GM12878 (cell line): ENCODE measurements around the gene ZBTB39. TPM values are rescaled to one million over a fixed set of nuclear protein-coding genes. Genes with fewer than 3 reads are reported as not detected.

Source experiments
- ATAC-seq: fragments of 200-7000 bp; cut with Tn5 transposase; 3 replicates; pipeline ENCODE4 v1.9.1; 2020; ENCODE audit warnings: mild to moderate bottlenecking, moderate library complexity
- BruUV-seq: library from RNA; stranded (reverse); fragments of 400-500 nt; replicated peaks from 2 replicates; lab custom pipeline; 2021; lab: Mats Ljungman, UMichigan
- CTCF ChIA-PET: fragments of 300-600 bp; sonication (Branson Sonifier 250); formaldehyde crosslinking; extraction: SDS; loops from one replicate; lab custom pipeline; 2021; ENCODE audit warnings: inconsistent platforms; lab: Yijun Ruan, JAX
- POLR2A ChIA-PET: fragments of 350-600 bp; formaldehyde crosslinking; extraction: SDS; loops from one replicate; lab custom pipeline; 2021; ENCODE audit warnings: inconsistent platforms; lab: Charles Lee
- RAD21 ChIA-PET: fragments of 300-600 bp; sonication (Branson Sonifier 250); formaldehyde crosslinking; loops from one replicate; lab custom pipeline; 2023; ENCODE audit warnings: antibody characterized with exemption; ENCODE audit not compliant: unreplicated experiment; lab: Charles Lee
- SMC1A ChIA-PET: fragments of 300-600 bp; sonication (Branson Sonifier 250); formaldehyde crosslinking; loops from one replicate; lab custom pipeline; 2023; ENCODE audit not compliant: unreplicated experiment, uncharacterized antibody; lab: Charles Lee
- DNase-seq: peaks from one replicate; pipeline ENCODE4 v3.0.0-alpha.2; 2011; ENCODE audit warnings: low read depth, low spot score
- FAIRE-seq: peaks from 3 replicates; lab custom pipeline; 2011; peaks lifted over from hg19 to GRCh38; lab: Jason Lieb, UNC
- H2AFZ ChIP-seq: 2 replicates; pipeline ENCODE4 v1.6.0; 2011; ENCODE audit warnings: low read depth, low read length, control low read depth; ENCODE audit not compliant: control insufficient read depth
- H3K27ac ChIP-seq: 2 replicates; pipeline ENCODE4 v1.5.1; 2011; ENCODE audit warnings: control low read depth; ENCODE audit not compliant: control insufficient read depth, insufficient read depth
- H3K27me3 ChIP-seq, 2 experiments: replicated peaks in 1 of 2; 2 replicates each; pipeline versions ENCODE4 v1.6.0 to v1.6.1; 2011; ENCODE audit warnings: low read length in 1 of 2; ENCODE audit not compliant: control insufficient read depth in 2 of 2, insufficient read depth in 2 of 2
- H3K36me3 ChIP-seq, 2 experiments: 2 replicates each; pipeline ENCODE4 v1.5.1; 2011; ENCODE audit warnings: low read length in 1 of 2; ENCODE audit not compliant: control insufficient read depth in 2 of 2, insufficient read depth in 2 of 2
- H3K4me1 ChIP-seq: 2 replicates; pipeline ENCODE4 v1.6.1; 2011; ENCODE audit warnings: mild to moderate bottlenecking, low read length, moderate library complexity, mixed read lengths; ENCODE audit not compliant: control insufficient read depth, insufficient read depth
- H3K4me2 ChIP-seq: 2 replicates; pipeline ENCODE4 v1.6.0; 2011; ENCODE audit warnings: control low read depth; ENCODE audit not compliant: control insufficient read depth, insufficient read depth
- H3K4me3 ChIP-seq: fragments of 200-600 bp; sonication (generic); 2 replicates; pipeline ENCODE4 v1.5.1; 2016
- H3K79me2 ChIP-seq: 2 replicates; pipeline ENCODE4 v1.6.0; 2011; ENCODE audit warnings: low read length; ENCODE audit not compliant: control insufficient read depth, insufficient read depth
- H3K9ac ChIP-seq: 2 replicates; pipeline ENCODE4 v1.8.0; 2011; ENCODE audit warnings: low read length, control low read depth, mixed read lengths; ENCODE audit not compliant: control insufficient read depth, insufficient read depth
- H3K9me3 ChIP-seq: replicated peaks from 3 replicates; pipeline ENCODE4 v1.5.1; 2011; ENCODE audit warnings: mild to moderate bottlenecking, low read length; ENCODE audit not compliant: control insufficient read depth, insufficient read depth
- H4K20me1 ChIP-seq: 2 replicates; pipeline ENCODE4 v1.6.0; 2011; ENCODE audit not compliant: control insufficient read depth, insufficient read depth
- ASH2L ChIP-seq: fragments of 300-600, 200-600 bp; sonication (generic); IDR thresholded peaks from 2 replicates; pipeline ENCODE4 v1.6.1; 2017; ENCODE audit warnings: low read depth, mild to moderate bottlenecking, borderline replicate concordance
- CBX3 ChIP-seq: fragments of 200-600 bp; sonication (generic); IDR thresholded peaks from 2 replicates; pipeline ENCODE4 v1.6.1; 2016; ENCODE audit warnings: low read depth, borderline replicate concordance
- DPF2 ChIP-seq: fragments of 450-650 bp; IDR thresholded peaks from 2 replicates; pipeline ENCODE4 v1.6.1; 2017; ENCODE audit warnings: mild to moderate bottlenecking
- HSF1 ChIP-seq: fragments of 150-350 bp; IDR thresholded peaks from 2 replicates; pipeline ENCODE4 v1.6.1; 2014; ENCODE audit warnings: mild to moderate bottlenecking, low read depth, low read length
- LARP7 ChIP-seq: fragments of 450-650 bp; IDR thresholded peaks from 2 replicates; pipeline ENCODE4 v1.6.1; 2017; ENCODE audit warnings: mild to moderate bottlenecking
- NFIC ChIP-seq: IDR thresholded peaks from 2 replicates; pipeline ENCODE4 v1.6.1; 2012; ENCODE audit warnings: low read depth, mild to moderate bottlenecking, inconsistent platforms, low read length, moderate library complexity
- RAD51 ChIP-seq: fragments of 450-650 bp; IDR thresholded peaks from 2 replicates; pipeline ENCODE4 v1.6.1; 2016; ENCODE audit warnings: moderate library complexity, mild to moderate bottlenecking, inconsistent platforms
- SIN3A ChIP-seq: IDR thresholded peaks from 2 replicates; pipeline ENCODE4 v1.6.1; 2012; ENCODE audit warnings: low read depth, low read length, improper control_type of control experiment
- TCF7 ChIP-seq: IDR thresholded peaks from 2 replicates; pipeline ENCODE4 v1.6.1; 2014; ENCODE audit warnings: antibody characterized with exemption, borderline replicate concordance
- WGBS: methylation state at CpG from one replicate; pipeline ENCODE4 v1.1.6; 2016; ENCODE audit warnings: low lambda C conversion rate; ENCODE audit not compliant: insufficient replicate concordance, insufficient coverage; ENCODE audit errors: missing lambda C conversion rate; 5-methylcytosine and 5-hydroxymethylcytosine counted together
- in situ Hi-C: fragments of 300-500 bp; cut with MboI; formaldehyde crosslinking; loops from 9 replicates; pipeline ENCODE4 v1.14.3; 2018; ENCODE audit warnings: mixed read lengths
- intact Hi-C: fragments of 100-400 bp; cut with micrococcal nuclease; formaldehyde crosslinking; loops from one replicate; pipeline ENCODE4 v1.14.2; 2022; ENCODE audit not compliant: unreplicated experiment
- polyA plus RNA-seq, 11 experiments: library from polyadenylated mRNA; depleted of rRNA in 4 of 11; unstranded in 6 of 11; stranded (reverse) in 5 of 11; fragments of >200 nt; fragmentation: Nextera tagmentation in 4 of 11; fragmentation: Illumina TruSeq in 1 of 11; extraction: Ambion mirVana in 4 of 11; extraction: Trizol in 1 of 11; gene quantifications; 1 replicate in 1 of 11; 2 replicates in 10 of 11; pipeline versions ENCODE4 v1.2.1 to v1.2.3, GENCODE V29; 2011 to 2016; ENCODE audit warnings: inconsistent platforms in 2 of 11, missing spikeins in 2 of 11, low read depth in 1 of 11
- total RNA-seq, 4 experiments: library from RNA; depleted of rRNA in 3 of 4; stranded (reverse); fragments of >200 nt in 3 of 4; fragmentation: Illumina TruSeq in 1 of 4; extraction: Trizol in 1 of 4; gene quantifications; 2 replicates each; pipeline versions ENCODE4 v1.2.1 to v1.2.3, GENCODE V29; 2013 to 2021
- TF ChIP-seq, protein P1 (sequence below): IDR thresholded peaks from 2 replicates; pipeline ENCODE4 v1.6.1; 2011; ENCODE audit warnings: low read depth, low read length, improper control_type of control experiment, borderline replicate concordance

ZBTB39 gene
- total and polyA plus RNA-seq, 10 of the 15 experiments (the other 5 are each of a cell fraction or from before 2014, with no cell fraction given): 0.88 to 6.8 (median 4.4) TPM

- TF ChIP-seq LARP7 (no peak), RAD51 (no peak), TCF7 (no peak), ASH2L (no peak), SIN3A (no peak), DPF2 (no peak), HSF1 (no peak), CBX3 (no peak), NFIC (no peak)
- TF ChIP-seq, protein P1, sequence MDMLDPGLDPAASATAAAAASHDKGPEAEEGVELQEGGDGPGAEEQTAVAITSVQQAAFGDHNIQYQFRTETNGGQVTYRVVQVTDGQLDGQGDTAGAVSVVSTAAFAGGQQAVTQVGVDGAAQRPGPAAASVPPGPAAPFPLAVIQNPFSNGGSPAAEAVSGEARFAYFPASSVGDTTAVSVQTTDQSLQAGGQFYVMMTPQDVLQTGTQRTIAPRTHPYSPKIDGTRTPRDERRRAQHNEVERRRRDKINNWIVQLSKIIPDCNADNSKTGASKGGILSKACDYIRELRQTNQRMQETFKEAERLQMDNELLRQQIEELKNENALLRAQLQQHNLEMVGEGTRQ: no peak
- Histone ChIP-seq H3K27ac (no peak overlapping the region), H3K79me2 (no peaks in the 10 kb centered on the region), H3K27me3 (no peaks in the 10 kb centered on the region; a peak in 3 of 4 replicates), H3K4me2 (no peak overlapping the region), H4K20me1 (no peaks in the 10 kb centered on the region), H3K4me3 (no peak overlapping the region), H3K36me3 (no peaks in the 10 kb centered on the region), H3K9ac (no peak overlapping the region), H3K4me1 (no peaks in the 10 kb centered on the region), H3K9me3 (peaks cover 2% of the 10 kb centered on the region; the same call in 1 of the 3 replicates), H2AFZ (no peak overlapping the region)
- in situ Hi-C loops: no loop called here
- POLR2A ChIA-PET: no interaction called here
- DNase-seq (no peak), FAIRE-seq (no peak), ATAC-seq (no peak)
- CTCF ChIA-PET: no interaction called here
- intact Hi-C loops: no loop called here
- 58% methylated on average over 6 of the region's 6 CpGs for WGBS
- SMC1A ChIA-PET: no interaction called here
- RAD21 ChIA-PET: no interaction called here
- BruUV-seq: no TSS peak
Observed at GRCh38 chr12:56954057-56954957, 52.0 kb downstream of the ZBTB39 start.
